Hepatocyte (in vitro differentiated cells): Measurements from ENCODE around the gene LHFPL3. TPM values are rescaled to one million over a fixed set of nuclear protein-coding genes. Genes with fewer than 3 reads are reported as not detected.

ENCODE experiments used
- DNase-seq: peaks from one replicate; pipeline ENCODE4 v3.0.0-alpha.2; 2016; ENCODE audit warnings: low spot score
- H2AFZ ChIP-seq: fragments of 200-600 bp; sonication (generic); 2 replicates; pipeline ENCODE4 v1.6.0; 2016; ENCODE audit warnings: antibody characterized with exemption, mild to moderate bottlenecking
- H3K27ac ChIP-seq: fragments of 200-600 bp; sonication (generic); 2 replicates; pipeline ENCODE4 v1.5.1; 2016; ENCODE audit warnings: mild to moderate bottlenecking
- H3K27me3 ChIP-seq: fragments of 200-600 bp; sonication (generic); 2 replicates; pipeline ENCODE4 v1.6.1; 2016
- H3K36me3 ChIP-seq: fragments of 200-600 bp; sonication (generic); replicated peaks from 2 replicates; pipeline ENCODE4 v1.5.1; 2016; ENCODE audit warnings: low read depth; ENCODE audit not compliant: insufficient read depth
- H3K4me1 ChIP-seq: fragments of 200-600 bp; sonication (generic); 2 replicates; pipeline ENCODE4 v1.5.1; 2016; ENCODE audit warnings: mild to moderate bottlenecking, moderate library complexity; ENCODE audit not compliant: insufficient read depth
- H3K4me2 ChIP-seq: fragments of 200-600 bp; sonication (generic); 2 replicates; pipeline ENCODE4 v1.6.0; 2016
- H3K4me3 ChIP-seq: fragments of 200-600 bp; sonication (generic); 2 replicates; pipeline ENCODE4 v1.5.1; 2016; ENCODE audit warnings: mild to moderate bottlenecking
- H3K79me2 ChIP-seq: fragments of 200-600 bp; sonication (generic); 2 replicates; pipeline ENCODE4 v1.6.0; 2017; ENCODE audit warnings: mild to moderate bottlenecking
- H3K9me2 ChIP-seq: fragments of 200-600 bp; sonication (generic); replicated peaks from 2 replicates; pipeline ENCODE4 v1.6.0; 2017; ENCODE audit warnings: mild to moderate bottlenecking; ENCODE audit not compliant: insufficient read depth
- H3K9me3 ChIP-seq: fragments of 200-600 bp; sonication (generic); 2 replicates; pipeline ENCODE4 v1.5.1; 2016; ENCODE audit warnings: low read depth, mild to moderate bottlenecking
- H4K20me1 ChIP-seq: fragments of 200-600 bp; sonication (generic); 2 replicates; pipeline ENCODE4 v1.6.0; 2016; ENCODE audit warnings: mild to moderate bottlenecking; ENCODE audit not compliant: insufficient read depth, poor library complexity, severe bottlenecking
- EZH2 ChIP-seq: fragments of 200-600 bp; sonication (generic); IDR thresholded peaks from 2 replicates; pipeline ENCODE4 v1.6.1; 2016; ENCODE audit warnings: antibody characterized with exemption, mild to moderate bottlenecking, borderline replicate concordance
- EZH2phosphoT487 ChIP-seq: fragments of 200-600 bp; sonication (generic); IDR thresholded peaks from one replicate; pipeline ENCODE4 v1.6.1; 2018; ENCODE audit warnings: antibody characterized with exemption, mild to moderate bottlenecking, low read depth, moderate library complexity; ENCODE audit not compliant: unreplicated experiment, severe bottlenecking
- WGBS: methylation state at CpG from one replicate; pipeline ENCODE4 v1.1.6; 2016; ENCODE audit warnings: low lambda C conversion rate; ENCODE audit errors: missing lambda C conversion rate; 5-methylcytosine and 5-hydroxymethylcytosine counted together
- polyA plus RNA-seq: library from polyadenylated mRNA; unstranded; fragments of >200 nt; fragmentation: Nextera tagmentation; extraction: Ambion mirVana; gene quantifications from 2 replicates; pipeline ENCODE4 v1.2.1, GENCODE V29; 2016
- total RNA-seq: library from RNA; depleted of rRNA; stranded (reverse); fragments of >200 nt; gene quantifications from 2 replicates; pipeline ENCODE4 v1.2.3, GENCODE V29; 2014
- TF ChIP-seq, protein P1 (sequence below): fragments of 200-600 bp; sonication (generic); IDR thresholded peaks from 2 replicates; pipeline ENCODE4 v1.5.1; 2016; ENCODE audit warnings: antibody characterized with exemption, mild to moderate bottlenecking; ENCODE audit not compliant: poor library complexity

The LHFPL3 gene
- total and polyA plus RNA-seq, 2 experiments from 2014 or later = not detected

DNA sequence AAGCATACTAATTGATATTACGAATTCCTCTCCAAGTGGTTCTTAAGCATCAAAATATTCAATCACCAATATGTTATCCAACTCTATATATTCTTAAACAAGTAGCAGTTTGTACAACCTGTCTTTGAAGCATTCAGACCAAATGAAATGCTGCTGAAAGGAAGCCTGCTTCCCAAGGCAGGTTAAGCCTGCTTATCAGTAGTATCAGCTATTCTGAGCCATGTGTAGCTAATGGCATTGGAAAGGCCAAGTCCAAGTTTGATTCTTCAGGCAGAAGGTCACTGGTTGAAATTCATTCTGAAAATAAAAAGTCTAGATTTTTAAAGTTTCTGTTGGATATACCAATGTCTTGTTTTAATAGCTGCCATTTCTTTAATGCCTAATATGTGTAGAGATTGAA lies 328.7 kb downstream of the LHFPL3 start:
- Histone ChIP-seq H3K4me2 (no peak overlapping the region), H3K4me1 (no peaks in the 10 kb centered on the region), H2AFZ (no peak overlapping the region), H3K4me3 (no peak overlapping the region), H3K27ac (no peak overlapping the region), H3K27me3 (no peaks in the 10 kb centered on the region), H3K9me2 (no peaks in the 10 kb centered on the region), H3K9me3 (no peaks in the 10 kb centered on the region), H3K79me2 (no peaks in the 10 kb centered on the region), H3K36me3 (no peaks in the 10 kb centered on the region), H4K20me1 (no peaks in the 10 kb centered on the region)
- TF ChIP-seq, protein P1, sequence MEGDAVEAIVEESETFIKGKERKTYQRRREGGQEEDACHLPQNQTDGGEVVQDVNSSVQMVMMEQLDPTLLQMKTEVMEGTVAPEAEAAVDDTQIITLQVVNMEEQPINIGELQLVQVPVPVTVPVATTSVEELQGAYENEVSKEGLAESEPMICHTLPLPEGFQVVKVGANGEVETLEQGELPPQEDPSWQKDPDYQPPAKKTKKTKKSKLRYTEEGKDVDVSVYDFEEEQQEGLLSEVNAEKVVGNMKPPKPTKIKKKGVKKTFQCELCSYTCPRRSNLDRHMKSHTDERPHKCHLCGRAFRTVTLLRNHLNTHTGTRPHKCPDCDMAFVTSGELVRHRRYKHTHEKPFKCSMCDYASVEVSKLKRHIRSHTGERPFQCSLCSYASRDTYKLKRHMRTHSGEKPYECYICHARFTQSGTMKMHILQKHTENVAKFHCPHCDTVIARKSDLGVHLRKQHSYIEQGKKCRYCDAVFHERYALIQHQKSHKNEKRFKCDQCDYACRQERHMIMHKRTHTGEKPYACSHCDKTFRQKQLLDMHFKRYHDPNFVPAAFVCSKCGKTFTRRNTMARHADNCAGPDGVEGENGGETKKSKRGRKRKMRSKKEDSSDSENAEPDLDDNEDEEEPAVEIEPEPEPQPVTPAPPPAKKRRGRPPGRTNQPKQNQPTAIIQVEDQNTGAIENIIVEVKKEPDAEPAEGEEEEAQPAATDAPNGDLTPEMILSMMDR = no peak
- no peak for TF ChIP-seq EZH2
- TF ChIP-seq EZH2phosphoT487 = no peak
- 89% methylated on average over 1 of the region's 1 CpG for WGBS
- no peak for DNase-seq

GRCh38 chr7:104661575-104661974 lies 333.2 kb downstream of the LHFPL3 start:
- 57% methylated on average over 5 of the region's 5 CpGs for WGBS
- H3K4me2 ChIP-seq = no peak overlapping the region
- no peaks in the 10 kb centered on the region for H4K20me1 ChIP-seq

GRCh38 chr7:104664648-104665047 lies 336.2 kb downstream of the LHFPL3 start:
- no peak overlapping the region for H2AFZ ChIP-seq
- H3K27me3 ChIP-seq = no peaks in the 10 kb centered on the region
- no peaks in the 10 kb centered on the region for H3K9me2 ChIP-seq
- no peaks in the 10 kb centered on the region for H3K9me3 ChIP-seq
- no peak overlapping the region for H3K4me2 ChIP-seq
- H3K4me3 ChIP-seq = no peak overlapping the region
- WGBS = 71% methylated on average over 1 of the region's 1 CpG
- no peaks in the 10 kb centered on the region for H4K20me1 ChIP-seq
- no peak overlapping the region for H3K27ac ChIP-seq
- no peaks in the 10 kb centered on the region for H3K36me3 ChIP-seq
- H3K4me1 ChIP-seq = no peaks in the 10 kb centered on the region
- no peaks in the 10 kb centered on the region for H3K79me2 ChIP-seq
- DNase-seq = no peak
- no peak for TF ChIP-seq EZH2
- TF ChIP-seq, protein P1 = no peak
- TF ChIP-seq EZH2phosphoT487 = no peak

More at GRCh38 chr7:104661575-104661974, 333.2 kb downstream of the LHFPL3 start:
- Histone ChIP-seq H3K27me3 (no peaks in the 10 kb centered on the region), H3K4me1 (no peaks in the 10 kb centered on the region), H2AFZ (no peak overlapping the region), H3K36me3 (no peaks in the 10 kb centered on the region), H3K9me3 (no peaks in the 10 kb centered on the region), H3K27ac (no peak overlapping the region), H3K4me3 (no peak overlapping the region), H3K79me2 (no peaks in the 10 kb centered on the region), H3K9me2 (no peaks in the 10 kb centered on the region)
- DNase-seq = no peak
- TF ChIP-seq EZH2phosphoT487 (no peak), EZH2 (no peak)
- TF ChIP-seq, protein P1 = no peak

- Histone ChIP-seq H3K27ac (no peak overlapping the region), H3K79me2 (no peaks in the 10 kb centered on the region)
These were observed 349.2 kb downstream of the LHFPL3 start for GRCh38 chr7:104677587-104677986.

More at GRCh38 chr7:104677587-104677986, 349.2 kb downstream of the LHFPL3 start:
- Histone ChIP-seq H3K36me3 (no peaks in the 10 kb centered on the region), H3K27me3 (no peaks in the 10 kb centered on the region), H3K4me3 (no peak overlapping the region), H4K20me1 (no peaks in the 10 kb centered on the region), H2AFZ (no peak overlapping the region), H3K9me2 (no peaks in the 10 kb centered on the region), H3K4me1 (no peaks in the 10 kb centered on the region), H3K9me3 (no peaks in the 10 kb centered on the region), H3K4me2 (no peak overlapping the region)
- DNase-seq = no peak
- TF ChIP-seq, protein P1 = no peak
- no peak for TF ChIP-seq EZH2
- no peak for TF ChIP-seq EZH2phosphoT487
- 61% methylated on average over 5 of the region's 5 CpGs for WGBS
